Stimulated activated CD8-positive, alpha-beta memory T cell treated with anti-CD3 and anti-CD28 coated beads, Interleukin-4, amount 100 ng/mL, for 48 hours (primary cell): ENCODE data around the gene LY86.
"Not testable (repeated sequence)": the region's sequence is repeated elsewhere in the genome, so short reads cannot be mapped to it uniquely, and the experiment has no call there.

Experiments
- DNase-seq: peaks from one replicate; pipeline ENCODE4 v3.0.0-alpha.2; 2020

LY86 gene

DNA sequence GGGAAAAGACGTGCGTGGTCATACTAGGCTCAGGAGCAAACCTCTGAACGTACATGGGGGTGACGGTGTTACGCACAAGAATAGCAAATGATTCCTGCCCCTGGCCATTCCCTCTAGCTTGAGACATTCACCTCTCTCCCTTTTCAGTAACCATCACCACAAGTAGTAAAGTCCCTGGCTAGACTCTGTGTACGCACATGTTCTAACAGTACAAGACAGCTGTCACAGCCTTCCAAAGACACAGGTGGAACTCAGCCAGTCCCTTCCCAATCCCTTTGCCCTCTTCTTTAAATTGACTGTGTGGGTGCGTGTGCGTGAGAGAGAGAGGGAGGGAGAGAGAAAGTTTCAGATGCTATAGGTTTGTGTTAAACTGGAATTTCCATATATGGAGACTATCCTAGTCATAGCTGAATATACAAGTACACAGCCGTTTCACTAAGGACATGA lies 67.3 kb downstream of the LY86 start:
- peak; percentile 44 for DNase-seq

DNA sequence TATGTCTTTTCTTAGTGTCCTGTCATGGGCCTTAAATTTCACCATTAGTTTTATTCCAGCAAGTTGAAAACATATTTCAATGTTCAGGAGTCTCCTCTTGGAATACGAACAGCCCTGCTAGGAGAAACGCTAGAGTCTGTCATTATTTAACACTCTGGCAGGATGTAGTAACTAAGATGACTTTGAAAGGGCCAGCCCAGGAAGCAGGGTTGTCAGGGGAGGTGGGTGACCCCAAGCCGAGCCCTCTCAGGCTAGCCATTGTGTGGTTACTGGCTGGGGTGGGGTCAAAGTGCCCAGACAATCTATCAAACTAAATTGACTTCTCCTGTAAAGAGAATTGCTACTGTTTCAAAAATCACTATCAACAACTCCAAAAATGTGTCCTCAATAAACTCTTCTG lies 67.8 kb downstream of the LY86 start:
- no peak for DNase-seq

DNA sequence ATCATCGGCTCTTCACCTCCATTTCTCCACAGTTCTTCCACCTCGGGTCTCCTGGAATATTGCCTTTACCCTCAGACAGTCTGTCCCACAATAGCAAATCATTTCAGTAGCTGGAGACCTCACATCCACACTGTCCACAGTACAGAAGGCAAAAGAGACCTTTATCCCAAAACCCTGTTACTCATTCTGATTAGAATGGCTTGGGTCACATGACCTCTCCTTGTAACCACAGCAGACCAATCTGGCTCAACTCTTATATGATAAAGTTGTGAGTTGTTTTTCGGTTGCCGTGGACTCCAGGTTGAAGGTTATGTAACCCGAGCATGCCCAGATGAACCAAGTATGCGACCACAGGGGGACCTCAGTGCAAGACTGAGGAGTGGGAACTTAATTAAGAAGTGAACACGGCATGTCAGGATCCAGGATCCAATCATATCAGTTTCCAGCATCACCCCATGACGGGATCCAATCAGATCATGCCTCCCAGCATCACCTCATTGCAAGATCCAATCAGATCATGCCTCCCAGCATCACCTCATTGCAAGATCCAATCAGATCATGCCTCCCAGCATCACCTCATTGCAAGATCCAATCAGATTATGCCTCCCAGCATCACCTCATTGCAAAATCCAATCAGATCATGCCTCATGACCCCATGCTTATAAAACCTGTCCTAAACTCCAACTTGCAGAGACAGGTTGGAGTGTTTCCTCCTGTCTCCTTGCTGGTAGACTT lies 68.7 kb downstream of the LY86 start:
- no peak for DNase-seq

DNA sequence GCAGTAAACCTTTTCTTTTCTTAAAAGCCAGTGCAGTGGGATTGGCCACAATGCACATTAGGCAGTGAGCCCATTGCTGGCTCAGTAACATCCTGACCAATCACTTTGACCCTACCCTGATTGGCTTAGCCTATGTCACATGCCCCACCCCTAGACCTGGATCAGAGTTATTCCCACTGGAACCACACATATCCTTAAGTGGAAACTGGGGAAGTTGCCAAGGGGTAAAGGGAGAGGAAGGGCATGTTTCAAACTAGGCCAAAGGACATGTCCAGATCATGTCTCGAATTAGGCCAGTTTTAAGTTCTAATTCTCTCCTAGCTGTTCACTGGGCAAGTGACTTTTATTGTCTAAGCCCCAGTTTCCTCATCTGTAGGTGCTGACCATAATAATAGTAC lies 69.3 kb downstream of the LY86 start:
- no peak for DNase-seq

GRCh38 chr6:6659600-6660327 lies 71.2 kb downstream of the LY86 start:
- no peak for DNase-seq

DNA sequence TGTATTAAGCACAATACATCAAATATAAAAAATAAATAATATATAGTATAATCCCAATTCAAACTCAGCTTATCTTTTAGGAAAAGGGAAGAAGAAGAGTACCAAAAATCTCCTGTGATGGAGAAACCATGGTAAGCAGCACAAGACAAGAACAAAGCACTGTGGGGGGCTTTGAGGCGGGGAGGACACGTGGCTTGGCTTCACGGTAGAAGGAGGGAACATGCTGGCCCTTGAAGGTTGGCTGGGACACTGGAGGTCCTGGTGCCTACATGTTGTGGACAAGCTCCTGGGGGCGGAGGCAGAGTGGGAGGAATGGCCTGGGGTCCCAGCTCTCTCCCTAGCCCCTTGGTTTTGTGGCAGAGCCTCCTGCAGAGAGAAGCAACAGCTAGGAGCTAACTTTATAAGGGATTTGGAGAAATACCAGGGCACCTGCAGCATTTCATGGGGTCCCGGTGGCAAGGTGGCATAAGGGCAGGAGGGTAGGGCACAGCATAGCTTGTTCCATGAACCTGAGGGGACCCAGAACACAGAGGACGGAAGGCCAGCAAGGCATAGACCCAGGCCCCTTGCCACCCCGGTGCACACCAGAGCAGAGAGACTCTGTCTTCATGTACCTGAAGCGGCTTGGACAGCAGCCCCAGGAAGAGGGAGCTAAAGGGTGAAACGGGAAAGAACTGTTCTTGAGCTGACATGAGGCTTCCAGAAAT lies 72.0 kb downstream of the LY86 start:
- DNase-seq = no peak

DNA sequence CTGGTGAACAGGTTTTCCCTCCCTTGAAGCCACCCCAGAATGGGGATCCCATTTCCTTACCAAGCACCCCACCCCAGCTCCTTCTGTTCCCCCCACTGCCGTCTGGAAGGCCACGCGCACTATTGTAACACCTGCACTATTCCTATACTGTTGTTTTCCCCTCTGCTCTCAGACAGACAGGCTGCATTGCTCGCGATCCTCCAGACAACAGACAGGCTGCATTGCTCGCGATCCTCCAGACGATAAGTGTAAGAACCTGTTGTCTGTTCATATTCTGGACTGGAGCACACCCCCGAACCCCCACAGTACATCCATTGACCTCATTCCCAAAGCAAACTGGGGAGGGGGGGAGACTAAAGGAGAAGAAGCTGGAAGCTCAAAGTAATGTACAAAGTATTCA lies 72.7 kb downstream of the LY86 start:
- no peak for DNase-seq

DNA sequence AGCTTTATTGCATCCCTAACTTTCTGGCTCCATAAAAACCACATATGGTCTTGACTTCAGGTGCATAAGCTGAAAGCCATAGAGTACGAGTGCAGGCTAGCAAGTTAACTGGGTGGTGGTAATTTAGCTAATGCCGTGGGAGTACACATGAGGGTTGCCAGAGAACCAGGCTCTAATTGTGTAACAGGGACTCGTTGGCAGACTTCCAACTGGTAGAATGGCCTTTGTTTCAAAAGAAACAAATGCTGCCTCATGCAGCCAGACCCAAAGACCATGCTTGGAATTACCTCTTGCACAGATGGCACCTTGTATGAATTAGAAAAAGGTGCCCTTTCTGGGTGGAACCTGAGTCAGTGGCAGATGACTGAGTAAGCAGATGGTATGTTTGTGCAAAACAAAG lies 73.2 kb downstream of the LY86 start:
- no peak for DNase-seq

DNA sequence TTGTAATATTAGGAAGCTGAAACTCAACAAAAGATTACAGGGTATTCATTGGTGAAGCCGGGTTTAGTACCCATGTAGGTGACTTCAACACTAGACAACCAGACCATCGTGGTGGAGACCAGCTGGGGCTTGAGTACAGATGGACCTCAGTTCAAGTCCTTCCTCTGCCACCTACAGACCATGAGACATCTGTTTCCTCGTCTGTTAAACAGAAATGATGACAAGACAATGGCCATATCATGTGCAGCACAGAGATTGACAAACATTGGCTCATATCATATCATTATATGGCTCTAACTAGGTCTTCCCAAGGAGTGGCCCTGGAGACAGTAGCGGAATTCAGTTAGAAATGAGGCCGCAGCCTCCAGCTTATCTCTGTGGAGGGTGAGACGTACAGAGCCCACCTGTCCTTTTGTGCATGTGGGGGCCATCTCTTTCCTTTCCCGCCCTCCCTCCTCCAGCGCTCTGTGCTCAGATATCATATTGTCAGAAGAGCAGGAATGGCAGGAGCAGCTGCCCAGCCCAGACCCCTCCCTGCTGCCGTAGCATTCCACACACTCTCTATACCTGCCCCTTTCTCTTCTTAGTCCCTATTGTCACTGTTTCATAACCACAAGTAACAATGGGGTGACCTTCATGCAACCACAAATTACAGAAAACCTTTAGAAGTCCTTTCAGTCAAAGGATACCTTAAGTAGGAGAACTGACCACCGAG lies 75.1 kb downstream of the LY86 start:
- DNase-seq = no peak

DNA sequence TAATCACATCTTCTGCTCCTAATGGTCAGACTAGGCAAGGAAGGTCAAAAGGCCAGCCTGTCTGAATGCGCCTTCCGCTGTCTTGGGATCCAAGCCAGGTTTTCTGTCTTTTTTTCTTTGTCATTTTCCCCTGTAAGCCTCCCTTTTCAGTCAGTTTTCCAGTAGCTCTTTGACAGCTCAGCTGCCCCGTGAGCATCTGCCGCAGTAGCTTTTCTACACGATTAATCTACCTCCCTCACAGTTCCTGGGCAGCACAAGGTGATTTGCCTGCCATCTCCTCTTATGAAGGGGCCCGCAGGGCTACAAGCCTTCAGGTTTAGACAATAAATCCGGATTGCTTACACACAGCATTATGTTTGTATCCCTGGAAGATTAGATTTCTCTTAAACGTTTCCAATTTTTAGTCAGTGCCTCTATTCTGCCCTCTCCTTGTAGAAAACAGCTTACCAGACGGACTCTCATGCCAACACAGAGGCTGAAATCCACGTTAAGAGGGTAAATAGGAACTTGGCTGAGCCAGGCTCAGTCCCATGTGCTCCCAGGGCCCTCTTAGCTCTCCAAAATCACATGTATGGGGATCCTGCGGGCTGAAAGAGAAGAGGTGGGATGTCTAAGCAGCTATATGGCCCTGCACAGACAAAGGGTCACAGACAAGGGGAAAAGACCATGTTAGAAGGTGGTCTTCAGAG lies 77.2 kb downstream of the LY86 start:
- no peak for DNase-seq

DNA sequence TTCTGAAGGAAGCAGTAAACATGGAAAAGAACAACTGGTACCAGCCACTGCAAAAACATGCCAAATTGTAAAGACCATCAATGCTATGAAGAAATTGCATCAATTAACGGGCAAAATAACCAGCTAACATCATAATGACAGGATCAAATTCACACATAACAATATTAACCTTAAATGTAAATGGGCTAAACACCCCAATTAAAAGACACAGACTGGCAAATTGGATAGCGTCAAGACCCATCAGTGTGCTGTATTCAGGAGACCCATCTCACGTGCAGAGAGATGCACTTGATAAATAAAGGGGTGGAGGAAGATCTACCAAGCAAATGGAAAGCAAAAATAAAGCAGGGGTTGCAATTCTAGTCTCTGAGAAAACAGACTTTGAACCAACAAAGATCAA lies 81.6 kb downstream of the LY86 start:
- not testable (repeated sequence) for DNase-seq

DNA sequence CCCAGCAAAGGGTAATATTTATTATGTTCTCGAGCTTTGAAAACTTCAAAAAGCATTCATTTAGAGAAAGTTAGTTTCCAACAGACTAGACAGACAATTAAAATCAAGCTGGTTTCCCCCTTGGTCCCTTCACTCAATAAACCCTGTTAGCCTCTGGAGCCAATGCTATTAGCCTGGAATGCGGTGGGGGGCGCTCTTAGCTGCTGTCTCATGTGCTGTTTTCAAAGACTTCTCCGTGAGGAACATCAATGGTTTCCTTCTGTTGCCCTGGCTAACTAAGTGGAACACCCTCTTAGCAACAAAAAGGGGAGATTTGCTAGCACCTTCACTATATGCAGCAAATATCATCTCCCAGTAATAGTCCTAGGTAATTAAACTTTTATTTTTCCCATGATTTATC lies 86.4 kb downstream of the LY86 start:
- no peak for DNase-seq

DNA sequence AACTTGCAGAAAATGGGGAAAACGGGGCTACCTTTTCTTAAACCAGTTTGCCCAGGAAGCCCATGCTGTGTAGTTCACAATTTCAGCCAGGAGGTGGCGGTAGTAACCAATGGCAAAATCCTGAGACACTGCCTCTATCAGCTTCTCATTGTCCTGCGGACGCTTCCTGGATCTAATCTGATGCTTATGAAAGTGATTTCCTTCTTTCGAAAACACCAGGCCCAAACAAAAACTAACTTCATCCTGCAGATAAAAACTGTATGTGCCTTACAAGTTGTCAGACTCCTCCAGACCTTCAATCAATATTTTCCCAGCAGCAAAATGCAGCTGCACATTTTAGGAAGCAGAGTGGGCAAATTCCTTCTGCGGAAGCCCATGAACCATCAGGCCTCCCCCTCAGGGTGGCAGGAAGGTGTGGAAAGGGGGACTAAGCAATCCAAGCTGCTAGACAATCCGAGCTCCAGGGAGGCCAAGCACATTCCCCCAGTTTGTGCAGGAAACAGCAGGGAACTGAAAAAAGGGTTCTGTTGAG lies 88.5 kb downstream of the LY86 start:
- peak; percentile 91 for DNase-seq

- no peak for DNase-seq
Observed at GRCh38 chr6:6678185-6678671, 89.7 kb downstream of the LY86 start.

- DNase-seq = no peak
Observed at GRCh38 chr6:6678811-6679210, 90.3 kb downstream of the LY86 start.

DNA sequence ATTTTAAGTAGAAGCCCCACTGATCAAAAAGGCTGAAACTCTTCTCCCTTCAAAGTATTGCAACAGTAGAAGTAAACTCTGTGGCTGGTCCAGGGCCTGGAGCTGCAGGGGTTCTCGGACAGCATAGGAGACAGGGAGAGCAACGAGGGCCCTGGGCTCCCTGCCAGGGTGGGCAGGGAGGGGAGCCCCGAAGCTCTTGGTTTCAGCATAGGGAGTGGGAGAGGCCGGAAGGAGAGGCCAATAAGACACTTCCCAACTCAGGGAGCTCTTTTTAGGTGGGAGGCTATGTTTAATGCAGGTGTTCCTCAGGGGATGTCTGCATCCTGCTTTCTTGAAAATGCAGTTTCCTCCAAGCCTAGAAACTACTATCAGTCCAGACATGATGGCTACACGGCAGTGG lies 91.1 kb downstream of the LY86 start:
- no peak for DNase-seq

DNA sequence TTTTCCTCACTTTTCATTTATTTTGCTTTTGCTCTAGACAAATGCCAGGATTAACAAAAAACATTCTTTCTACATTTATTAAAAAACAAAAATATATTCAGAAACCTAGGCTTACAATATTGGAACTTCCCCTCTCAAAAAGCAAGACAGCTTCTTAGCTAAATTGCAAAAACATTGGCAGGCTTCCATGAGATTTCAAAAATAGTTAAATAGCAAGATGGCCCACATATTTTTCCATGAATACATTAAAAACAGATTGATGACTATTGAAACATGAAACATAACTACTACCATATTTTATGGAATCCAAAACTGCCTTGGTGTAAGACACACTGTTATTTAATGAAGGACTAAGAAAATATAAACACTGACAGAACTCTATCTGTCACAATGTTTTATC lies 92.0 kb downstream of the LY86 start:
- no peak for DNase-seq

DNA sequence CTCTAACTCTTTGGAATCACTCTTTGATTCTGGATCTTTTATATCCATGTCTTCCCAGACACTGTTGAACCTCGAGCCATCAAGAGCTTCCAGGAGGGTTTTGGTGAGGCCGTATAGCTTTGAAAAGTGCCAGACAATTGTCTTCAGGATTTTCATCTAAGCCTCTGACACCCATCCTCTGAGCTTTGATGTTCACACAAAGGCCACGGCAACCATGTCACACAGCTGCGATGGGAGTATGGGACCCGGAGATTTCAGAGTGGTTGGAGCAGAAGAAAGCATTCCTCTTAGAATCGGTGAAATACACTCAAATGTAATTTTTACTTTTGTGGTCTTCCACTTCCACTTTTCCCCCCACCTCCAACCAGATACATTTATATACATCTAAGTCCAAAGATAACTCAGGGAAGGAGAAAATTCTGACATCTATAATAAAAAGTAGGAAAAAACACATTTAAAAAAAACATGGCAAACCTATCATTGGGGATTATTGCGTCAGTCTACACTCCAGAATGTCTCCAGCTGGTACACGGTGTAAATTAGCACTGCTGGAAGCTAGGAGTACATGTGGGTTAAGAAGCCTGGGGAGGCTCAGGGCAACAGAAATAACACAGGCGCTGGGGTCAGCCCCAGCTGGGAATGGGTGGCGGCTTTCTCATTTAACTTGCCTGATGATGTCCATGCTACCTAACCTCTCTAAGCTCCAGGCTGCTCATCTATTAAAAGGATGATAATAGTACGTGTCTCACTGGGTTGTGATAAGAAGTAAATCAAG lies 92.7 kb downstream of the LY86 start:
- DNase-seq = no peak

DNA sequence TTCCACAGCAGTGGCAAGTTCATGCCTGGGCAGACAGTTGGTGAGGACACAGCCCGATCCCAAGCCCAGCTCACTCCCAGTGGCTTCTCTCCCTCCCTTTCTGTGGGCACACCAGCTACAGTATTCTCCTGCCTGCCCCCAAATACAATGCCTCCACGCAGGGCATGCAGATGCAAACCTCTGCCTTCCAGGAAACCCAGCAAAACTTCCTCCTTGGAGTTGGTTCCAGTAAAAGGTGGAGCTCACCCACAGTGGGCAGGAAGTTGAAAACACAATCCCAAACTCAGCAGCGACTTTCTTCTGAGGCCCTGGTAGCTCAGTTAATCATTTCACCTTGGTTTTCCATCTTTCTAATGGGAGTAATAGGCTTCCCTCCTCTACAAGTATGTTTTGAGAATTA lies 93.7 kb downstream of the LY86 start:
- DNase-seq = no peak

DNA sequence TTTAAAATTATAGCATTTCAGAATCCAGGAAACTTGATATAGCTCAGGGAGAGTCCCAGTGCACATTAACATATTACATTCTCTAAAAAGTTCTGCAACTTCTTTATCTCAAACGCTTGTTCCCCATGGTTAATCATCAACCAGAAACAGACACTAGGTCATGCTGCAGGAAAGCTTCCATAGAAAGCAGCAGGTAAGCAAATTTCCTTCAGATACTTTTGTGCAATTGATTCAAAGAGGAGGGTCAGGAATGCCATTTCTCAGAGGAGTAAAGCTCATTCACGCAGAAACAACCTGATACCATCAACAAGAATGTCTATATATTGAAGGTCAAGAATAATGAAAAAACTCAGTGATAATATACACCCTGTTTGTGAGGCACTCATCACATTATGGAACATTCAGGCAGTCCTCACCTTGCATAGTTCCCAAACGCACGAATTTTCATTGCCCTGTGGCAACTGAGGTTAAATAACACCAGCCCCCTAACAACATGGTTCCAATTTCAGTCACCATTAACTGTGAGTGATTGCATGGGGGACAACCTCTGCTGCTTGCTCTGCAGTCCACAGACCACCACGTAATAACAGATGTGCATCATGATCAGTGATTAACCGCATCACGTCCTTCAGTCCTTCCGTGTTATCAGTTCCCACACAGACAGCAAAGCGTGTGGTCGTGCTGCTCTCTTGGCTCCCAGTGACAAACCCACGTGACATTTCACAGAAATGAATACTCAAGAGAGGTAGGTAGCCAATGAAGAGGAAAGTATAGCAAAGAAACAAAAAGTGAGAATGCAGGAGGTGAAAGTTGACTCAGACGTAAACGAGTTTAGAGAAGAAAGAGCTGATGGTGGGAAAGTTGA lies 95.7 kb downstream of the LY86 start:
- DNase-seq = peak; percentile 41
